Measurements from ENCODE around the gene MYO7A.

- TF ChIP-seq CTCF (IDR thresholded peaks at IDR 0.05) (no peak), POLR2A (IDR thresholded peaks at IDR 0.05) (no peak)
Measured at GRCh38 chr11:77213589-77214428, 85.8 kb downstream of the MYO7A start.
